Sigmoid colon (tissue), 7 donors: ENCODE results near the gene CALY. TPM values are rescaled to one million over a fixed set of nuclear protein-coding genes. Genes with fewer than 3 reads are reported as not detected.

Experiments used
- DNase-seq: peaks from one replicate; pipeline ENCODE4 v3.0.0-alpha.2; 2019
- H3K27ac ChIP-seq, 4 donors: fragments of 200-600 bp; sonication (generic); one replicate each; pipeline ENCODE4 v1.5.1; 2016 to 2019; ENCODE audit warnings: mild to moderate bottlenecking in 1 of 4
- H3K27me3 ChIP-seq, 3 donors: fragments of 200-600 bp; sonication (generic); one replicate each; pipeline ENCODE4 v1.5.1; 2019; ENCODE audit warnings: mild to moderate bottlenecking in 1 of 3
- H3K36me3 ChIP-seq, 4 donors: fragments of 200-600 bp; sonication (generic); one replicate each; pipeline ENCODE4 v1.5.1; 2016 to 2019
- H3K4me1 ChIP-seq, 4 donors: fragments of 200-600 bp; sonication (generic); one replicate each; pipeline ENCODE4 v1.5.1; 2017 to 2019
- H3K4me3 ChIP-seq, 4 donors: fragments of 200-600 bp; sonication (generic); one replicate each; pipeline ENCODE4 v1.5.1; 2017 to 2019; ENCODE audit warnings: mild to moderate bottlenecking in 2 of 4, moderate library complexity in 1 of 4
- H3K9me3 ChIP-seq, 4 donors: fragments of 200-600 bp in 3 of 4; sonication (generic) in 3 of 4; one replicate each; pipeline versions ENCODE4 v1.5.1 to v1.6.1; 2013 to 2019
- CTCF ChIP-seq, 4 experiments: fragments of 450-650 bp in 3 of 4; fragments of 200-600 bp in 1 of 4; IDR thresholded peaks; one replicate each; pipeline ENCODE4 v1.5.1; 2016 to 2019; ENCODE audit warnings: antibody characterized with exemption in 4 of 4, mild to moderate bottlenecking in 3 of 4, moderate library complexity in 2 of 4
- EP300 ChIP-seq, 4 donors: sonication (generic); formaldehyde crosslinking; IDR thresholded peaks; one replicate each; pipeline ENCODE4 v1.6.1; 2017; ENCODE audit warnings: antibody characterized with exemption in 4 of 4
- POLR2A ChIP-seq, 2 donors: fragments of 450-650 bp; IDR thresholded peaks; one replicate each; pipeline ENCODE4 v1.6.1; 2016; ENCODE audit warnings: antibody characterized with exemption in 2 of 2, mild to moderate bottlenecking in 2 of 2, moderate library complexity in 2 of 2
- POLR2AphosphoS5 ChIP-seq, 4 donors: sonication (generic); formaldehyde crosslinking; IDR thresholded peaks; one replicate each; pipeline ENCODE4 v1.6.1; 2017; ENCODE audit warnings: antibody characterized with exemption in 4 of 4
- WGBS, 2 donors: extraction: QIAGEN DNeasy Blood & Tissue Kit; methylation state at CpG; one replicate each; pipeline ENCODE4 v1.1.7; 2013; 5-methylcytosine and 5-hydroxymethylcytosine counted together
- intact Hi-C: fragments of 100-400 bp; cut with DNase I; formaldehyde crosslinking; loops from one replicate; pipeline ENCODE4 v1.15.1; 2023
- polyA plus RNA-seq, 3 donors: library from polyadenylated mRNA; stranded (reverse); fragments of 200-250 nt; gene quantifications; one replicate each; pipeline ENCODE4 v1.2.3, GENCODE V29; 2013
- total RNA-seq, 4 donors: library from RNA; depleted of rRNA; stranded (reverse); fragments of >200 nt; gene quantifications; one replicate each; pipeline ENCODE4 v1.1.0, GENCODE V29; 2016
- donor health status: healthy with polysubstance abuse.
- donor health status: Bipolar disorder and iron deficiency.
- donor health status: healthy.

CALY gene
- total and polyA plus RNA-seq, 7 donors: 1.3 to 6.8 (median 5.0) TPM; not detected in 2

- no peak for DNase-seq
- Histone ChIP-seq H3K4me3 (no peak overlapping the region), H3K9me3 (no peaks in the 10 kb centered on the region), H3K27me3 (peaks cover 15 to 22% (median 17%) of the 10 kb centered on the region in 3 donors), H3K4me1 (peaks cover 0 to 15% (median 10%) of the 10 kb centered on the region in 4 donors), H3K27ac (no peak overlapping the region), H3K36me3 (peaks cover 22 to 69% (median 51%) of the 10 kb centered on the region in 4 donors)
- TF ChIP-seq POLR2A (IDR thresholded peaks at IDR 0.05): no peak
- TF ChIP-seq POLR2AphosphoS5 (IDR thresholded peaks at IDR 0.05): no peak
- TF ChIP-seq CTCF (IDR thresholded peaks at IDR 0.05): no peak
- no peak for TF ChIP-seq EP300 (IDR thresholded peaks at IDR 0.05)
- intact Hi-C loops: no loop called here
- WGBS, 2 donors: 94 to 96% methylated on average over 10 of the region's 10 CpGs
These were observed 56.2 kb downstream of the CALY start for GRCh38 chr10:133280391-133281059.

- peaks cover 12 to 60% (median 42%) of the 10 kb centered on the region in 4 donors for H3K36me3 ChIP-seq
- no peak overlapping the region for H3K4me3 ChIP-seq
- intact Hi-C loops: no loop called here
- DNase-seq: no peak
- TF ChIP-seq CTCF (IDR thresholded peaks at IDR 0.05): no peak
- no peak for TF ChIP-seq POLR2AphosphoS5 (IDR thresholded peaks at IDR 0.05)
- TF ChIP-seq EP300 (IDR thresholded peaks at IDR 0.05): no peak
- no peak for TF ChIP-seq POLR2A (IDR thresholded peaks at IDR 0.05)
- no peak overlapping the region for H3K27ac ChIP-seq
- H3K27me3 ChIP-seq: peaks cover 17 to 29% (median 17%) of the 10 kb centered on the region in 3 donors
- 77 to 88% methylated on average over 24 of the region's 24 CpGs for WGBS, 2 donors
- H3K4me1 ChIP-seq: peaks cover 0 to 15% (median 10%) of the 10 kb centered on the region in 4 donors
- no peaks in the 10 kb centered on the region for H3K9me3 ChIP-seq
These were observed 57.1 kb downstream of the CALY start for GRCh38 chr10:133279326-133280226.

GRCh38 chr10:133278577-133279265 lies 58.0 kb downstream of the CALY start:
- Histone ChIP-seq H3K27ac (peak overlapping the region in 1 of 4 donors; percentile 42), H3K4me1 (peaks cover 0 to 15% (median 10%) of the 10 kb centered on the region in 4 donors), H3K4me3 (no peak overlapping the region), H3K27me3 (peaks cover 17 to 29% (median 17%) of the 10 kb centered on the region in 3 donors), H3K36me3 (peaks cover 11 to 51% (median 34%) of the 10 kb centered on the region in 4 donors), H3K9me3 (no peaks in the 10 kb centered on the region)
- WGBS, 2 donors: 52 to 71% methylated on average over 19 of the region's 19 CpGs
- intact Hi-C loops: no loop called here
- TF ChIP-seq CTCF (IDR thresholded peaks at IDR 0.05): no peak
- TF ChIP-seq POLR2AphosphoS5 (IDR thresholded peaks at IDR 0.05): no peak
- no peak for TF ChIP-seq POLR2A (IDR thresholded peaks at IDR 0.05)
- TF ChIP-seq EP300 (IDR thresholded peaks at IDR 0.05): no peak
- no peak for DNase-seq

- Histone ChIP-seq H3K4me3 (no peak overlapping the region), H3K9me3 (no peaks in the 10 kb centered on the region), H3K27ac (peak overlapping the region in 1 of 4 donors; percentile 42), H3K4me1 (peaks cover 0 to 15% (median 10%) of the 10 kb centered on the region in 4 donors), H3K27me3 (peaks cover 17 to 29% (median 17%) of the 10 kb centered on the region in 3 donors), H3K36me3 (peaks cover 7 to 45% (median 27%) of the 10 kb centered on the region in 4 donors)
- no peak for DNase-seq
- 62 to 75% methylated on average over 12 of the region's 12 CpGs for WGBS, 2 donors
- TF ChIP-seq CTCF (IDR thresholded peaks at IDR 0.05) (no peak), POLR2AphosphoS5 (IDR thresholded peaks at IDR 0.05) (no peak), EP300 (IDR thresholded peaks at IDR 0.05) (no peak), POLR2A (IDR thresholded peaks at IDR 0.05) (no peak)
- intact Hi-C loops: no loop called here
These were observed 58.6 kb downstream of the CALY start for GRCh38 chr10:133277993-133278576.
